ENCODE data around the gene CAMK1D.
A peak's percentile ranks its signal among the peaks of the same experiment; 100 is the strongest.

The CAMK1D gene

GRCh38 chr10:12405342-12406320, 56.3 kb downstream of the CAMK1D start:
- DNase-seq: no peak

DNA sequence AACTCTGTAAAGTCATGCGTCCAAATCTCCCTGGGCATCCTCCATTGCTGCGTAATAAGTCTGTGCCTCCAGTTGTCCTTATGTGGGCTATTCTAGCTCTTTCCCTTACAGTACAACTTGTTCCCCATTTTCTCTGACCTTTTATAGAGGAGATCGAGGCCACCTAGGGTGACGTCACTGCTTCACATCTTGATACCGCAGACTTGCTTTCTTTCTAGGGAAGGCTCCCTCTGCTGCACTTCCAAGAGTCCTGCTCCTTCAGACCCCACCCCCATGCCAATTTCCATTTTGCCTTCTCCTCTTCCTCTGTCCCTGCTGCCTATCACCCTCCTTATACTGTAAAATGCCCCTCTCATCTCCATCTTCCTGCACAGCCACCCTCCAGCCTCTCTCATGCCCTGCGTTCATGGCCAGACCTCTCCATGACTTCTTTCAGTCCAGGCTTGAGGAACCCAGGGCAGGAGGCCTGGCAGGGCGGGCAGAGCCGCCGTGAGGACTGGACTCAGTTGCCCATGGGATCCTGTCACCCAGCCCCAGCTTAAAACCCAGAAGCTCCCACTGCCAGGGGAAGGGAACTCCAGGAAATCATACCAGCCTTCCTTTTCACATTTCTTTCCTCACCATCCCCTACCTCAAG, 57.5 kb downstream of the CAMK1D start:
- no peak for DNase-seq

GRCh38 chr10:12408472-12408871, 59.1 kb downstream of the CAMK1D start:
- no peak for DNase-seq

DNA sequence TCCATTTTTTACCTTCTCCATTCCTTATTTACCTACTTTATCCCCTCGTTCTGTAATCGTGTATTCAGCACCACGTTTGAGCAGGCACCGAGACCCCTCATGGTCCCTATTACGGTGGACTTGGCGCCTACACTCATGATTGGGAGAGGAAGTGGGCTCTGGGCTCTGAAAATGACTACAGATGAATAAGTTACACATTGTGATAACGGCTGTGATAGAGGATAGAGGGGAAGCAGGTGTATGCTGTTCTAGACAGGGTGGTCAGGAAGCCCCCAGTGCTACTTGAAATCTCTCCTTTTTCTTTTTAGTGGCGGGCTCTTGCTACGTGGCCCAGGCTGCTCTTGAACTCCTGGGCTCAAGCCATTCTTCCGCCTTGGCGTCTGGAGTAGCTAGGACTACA, 59.8 kb downstream of the CAMK1D start:
- no peak for DNase-seq

GRCh38 chr10:12409613-12410012, 60.3 kb downstream of the CAMK1D start:
- no peak for DNase-seq

GRCh38 chr10:12412666-12413368, 63.5 kb downstream of the CAMK1D start:
- DNase-seq: no peak

- no peak for DNase-seq
Observed at GRCh38 chr10:12413369-12413711, 64.0 kb downstream of the CAMK1D start.

- no peak for DNase-seq
Observed at GRCh38 chr10:12414278-12414989, 65.1 kb downstream of the CAMK1D start.

- DNase-seq: no peak
Observed at GRCh38 chr10:12416344-12417050, 67.2 kb downstream of the CAMK1D start.

- no peak for DNase-seq
Observed at GRCh38 chr10:12417331-12417730, 68.0 kb downstream of the CAMK1D start.

DNA sequence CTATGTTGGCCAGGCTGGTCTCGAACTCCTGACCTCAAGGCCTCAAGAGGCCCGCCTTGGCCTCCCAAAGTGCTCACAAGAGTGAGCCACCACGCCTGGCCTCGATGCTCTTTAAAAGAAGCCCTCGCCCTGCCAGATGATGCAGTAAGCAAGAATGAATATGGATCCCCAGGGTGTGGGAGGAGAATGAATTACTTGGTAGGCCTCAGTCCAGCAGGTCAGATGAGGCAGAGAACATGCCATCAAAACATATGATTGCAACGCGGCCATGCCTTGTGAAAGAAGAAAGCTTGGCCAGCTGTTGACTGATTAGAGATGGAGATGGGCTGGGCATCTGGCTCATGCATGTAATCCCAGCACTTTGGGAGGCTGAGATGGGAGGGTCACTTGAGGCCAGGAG, 68.7 kb downstream of the CAMK1D start:
- DNase-seq: no peak

DNA sequence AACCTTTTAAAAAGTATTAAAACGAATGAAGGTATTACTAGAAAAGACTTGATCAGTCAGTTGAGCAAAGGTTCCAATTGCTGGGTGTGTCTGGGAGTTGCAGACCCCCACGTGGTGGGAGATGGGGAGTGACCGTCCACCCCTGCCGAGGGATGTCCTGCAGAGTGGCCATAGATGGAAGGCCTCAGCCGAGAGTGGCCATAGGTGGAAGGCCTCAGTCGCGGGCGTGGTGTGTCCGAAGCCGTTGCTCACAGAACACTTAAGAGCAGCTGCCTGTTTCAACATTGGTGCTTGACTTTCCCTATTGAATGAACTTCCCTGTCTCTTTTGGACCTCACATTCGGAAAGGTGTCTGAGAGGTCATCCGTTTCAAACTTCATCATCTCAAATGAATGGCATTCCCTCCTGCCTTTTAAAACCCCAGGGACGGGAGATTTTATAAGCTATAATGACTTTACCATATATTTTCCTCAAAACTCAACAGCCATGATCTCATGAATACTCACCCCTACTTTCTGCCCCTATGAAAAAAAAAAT, 69.4 kb downstream of the CAMK1D start:
- no peak for DNase-seq

GRCh38 chr10:12419262-12419847, 70.0 kb downstream of the CAMK1D start:
- DNase-seq: peak; percentile 26

GRCh38 chr10:12420530-12421120, 71.3 kb downstream of the CAMK1D start:
- no peak for DNase-seq

GRCh38 chr10:12422189-12422588, 72.8 kb downstream of the CAMK1D start:
- no peak for DNase-seq

- DNase-seq: no peak
Observed at GRCh38 chr10:12423896-12424295, 74.5 kb downstream of the CAMK1D start.

DNA sequence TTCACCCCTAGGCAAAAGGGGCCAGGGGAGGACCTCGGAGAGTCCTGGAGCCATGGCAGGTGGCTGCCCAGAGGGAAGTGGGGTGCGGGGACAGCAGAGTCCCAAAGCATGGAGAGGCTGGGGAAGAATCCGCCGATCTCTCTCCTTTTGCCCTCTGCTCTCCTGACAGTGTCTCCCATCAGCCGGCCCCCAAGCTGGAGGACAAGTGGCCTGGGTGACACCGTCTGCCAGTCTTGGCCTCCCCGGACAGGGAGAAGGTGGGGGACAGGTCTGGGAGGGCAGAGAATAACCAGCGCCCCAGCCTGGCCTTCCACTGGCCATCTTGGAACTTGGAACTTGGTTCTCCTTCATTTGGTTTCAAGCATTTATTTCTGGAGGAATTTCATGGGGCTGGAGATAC, 77.9 kb downstream of the CAMK1D start:
- DNase-seq: no peak

DNA sequence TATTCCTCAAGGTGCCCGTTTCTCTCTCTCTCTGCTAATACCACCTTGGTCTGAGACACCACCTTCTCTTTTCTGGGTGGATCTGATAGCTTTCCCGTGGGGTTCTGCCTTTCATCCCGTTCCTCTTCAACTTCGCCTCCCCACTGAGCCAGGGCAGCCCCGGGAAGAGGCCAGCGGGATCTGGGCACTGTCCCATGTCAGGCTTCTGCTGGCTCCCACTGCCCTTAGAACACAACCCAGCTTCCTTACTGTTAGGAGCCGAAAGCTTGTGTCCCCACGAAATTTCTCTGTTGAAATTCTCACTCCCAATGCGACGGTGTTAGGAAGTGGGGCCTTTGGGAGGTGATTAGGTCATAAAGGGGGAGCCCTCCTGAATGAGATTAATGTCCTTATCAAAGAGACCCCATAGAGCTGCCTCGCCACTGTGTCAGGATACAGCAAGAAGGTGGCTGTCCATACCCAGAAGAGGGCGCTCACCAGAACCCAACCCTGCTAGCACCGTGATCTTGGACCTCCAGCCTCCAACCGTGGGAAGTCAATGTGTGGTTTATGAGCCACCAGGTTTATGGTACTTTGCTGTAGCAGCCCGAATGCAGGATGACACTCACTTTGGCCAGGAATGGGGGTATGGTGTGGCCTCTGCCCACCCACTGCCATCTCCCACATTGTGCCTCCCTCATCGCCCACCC, 79.2 kb downstream of the CAMK1D start:
- no peak for DNase-seq

- no peak for DNase-seq
Observed at GRCh38 chr10:12430406-12430982, 81.1 kb downstream of the CAMK1D start.

Data from T-helper 9 cell (primary cell).